Ovary (tissue), 9 donors: ENCODE data around the gene KCTD10. TPM values are rescaled to one million over a fixed set of nuclear protein-coding genes. Genes with fewer than 3 reads are reported as not detected.

Experiments used
- DNase-seq, 5 donors: peaks; one replicate each; pipeline ENCODE4 v3.0.0-alpha.2; 2019 to 2020
- H3K27ac ChIP-seq, 2 donors: fragments of 200-600 bp; one replicate each; pipeline versions ENCODE4 v1.5.1 to v1.8.0; 2019 to 2022
- H3K27me3 ChIP-seq: fragments of 200-600 bp; one replicate; pipeline ENCODE4 v1.8.0; 2022
- H3K36me3 ChIP-seq: fragments of 200-600 bp; sonication (generic); one replicate; pipeline ENCODE4 v1.5.1; 2019
- H3K4me1 ChIP-seq: one replicate; pipeline ENCODE4 v1.8.1; 2013; ENCODE audit warnings: mild to moderate bottlenecking, moderate library complexity; ENCODE audit not compliant: insufficient read depth
- H3K4me3 ChIP-seq: fragments of 200-600 bp; sonication (generic); one replicate; pipeline ENCODE4 v1.5.1; 2017
- H3K9me3 ChIP-seq, 2 donors: fragments of 200-600 bp in 1 of 2; sonication (generic) in 1 of 2; one replicate each; pipeline versions ENCODE4 v1.5.1 to v1.8.1; 2013 to 2019; ENCODE audit warnings: mild to moderate bottlenecking in 1 of 2, moderate library complexity in 1 of 2
- EP300 ChIP-seq: sonication (generic); formaldehyde crosslinking; IDR thresholded peaks from one replicate; pipeline ENCODE4 v1.6.1; 2017; ENCODE audit warnings: antibody characterized with exemption
- POLR2A ChIP-seq: fragments of 450-650 bp; IDR thresholded peaks from one replicate; pipeline ENCODE4 v1.6.1; 2017; ENCODE audit warnings: antibody characterized with exemption, mild to moderate bottlenecking, moderate library complexity
- WGBS, 3 donors: extraction: QIAGEN DNeasy Blood & Tissue Kit in 1 of 3; methylation state at CpG; one replicate each; pipeline versions ENCODE4 v1.1.5 to v1.1.7; 2013 to 2017; 5-methylcytosine and 5-hydroxymethylcytosine counted together
- intact Hi-C, 4 donors: fragments of 100-400 bp; cut with DNase I; formaldehyde crosslinking; loops; one replicate each; pipeline versions ENCODE4 v1.11.0 to v1.15.1; 2022 to 2023
- polyA plus RNA-seq, 2 donors: library from polyadenylated mRNA; stranded (reverse); fragments of 200-250 nt in 1 of 2; fragments of 350-450 nt in 1 of 2; fragmentation: Illumina TruSeq in 1 of 2; extraction: RNeasy Lipid Tissue Mini Kit (QIAGEN cat#74804) in 1 of 2; gene quantifications; one replicate each; pipeline ENCODE4 v1.2.3, GENCODE V29; 2013 to 2014
- total RNA-seq, 7 donors: library from RNA; depleted of rRNA in 2 of 7; stranded (reverse); fragments of >200 nt in 2 of 7; fragmentation: NEBNext Ultra II Directional in 3 of 7; extraction: Animal tissue kit (Norgen Biotek cat#: 25700) in 3 of 7; gene quantifications; one replicate each; pipeline versions ENCODE4 v1.1.0 to v1.2.4, GENCODE V29; 2016 to 2023
- TF ChIP-seq, protein P1 (sequence below), 3 donors: fragments of 450-650 bp in 2 of 3; fragments of 200-600 bp in 1 of 3; IDR thresholded peaks; one replicate each; pipeline versions ENCODE4 v1.5.1 to v1.8.0; 2016 to 2022; ENCODE audit warnings: antibody characterized with exemption in 3 of 3, mild to moderate bottlenecking in 1 of 3
- donor health status: DM: no; HTN: no; CAD: no; lungs with moderate emphysema.
- donor health status: DM: no; HTN: no; CAD: no.
- donor health status: Bipolar disorder and iron deficiency.
- donor health status: DM: yes; HTN: yes; CAD: no.
- donor health status: DM: no; HTN: no; CAD: no.
- donor health status: DM: yes; HTN: yes; CAD: no.

The KCTD10 gene
- total and polyA plus RNA-seq, 9 donors = 21.6 to 70.6 (median 38.0) TPM

DNA sequence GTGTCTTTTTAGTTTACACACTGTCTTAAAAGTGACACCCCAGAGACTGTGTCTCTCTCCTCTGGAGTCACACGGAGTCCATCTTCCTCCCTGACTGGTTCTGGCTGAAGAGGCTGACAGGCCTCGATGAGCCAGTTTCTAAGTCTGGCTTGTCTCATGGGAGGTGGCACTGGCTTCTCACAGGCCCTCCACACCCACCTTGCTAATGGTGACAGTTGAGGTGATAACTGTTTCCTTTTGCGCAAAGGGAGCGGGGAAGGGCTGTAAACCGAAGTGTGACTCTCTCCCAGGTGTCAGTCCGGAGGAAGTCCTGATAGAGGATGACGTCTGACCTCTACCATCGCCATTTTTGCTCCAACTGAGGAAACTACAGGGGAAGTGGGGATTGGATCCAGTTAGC is 30.2 kb downstream of the KCTD10 start:
- no peak overlapping the region for H3K27ac ChIP-seq
- intact Hi-C loops = no loop called here
- H3K9me3 ChIP-seq = no peaks in the 10 kb centered on the region
- 79 to 83% (median 79%) methylated on average over 8 of the region's 8 CpGs for WGBS, 3 donors
- H3K4me1 ChIP-seq = no peaks in the 10 kb centered on the region
- no peaks in the 10 kb centered on the region for H3K27me3 ChIP-seq
- no peak overlapping the region for H3K4me3 ChIP-seq
- no peak for DNase-seq
- no peaks in the 10 kb centered on the region for H3K36me3 ChIP-seq
- TF ChIP-seq, protein P1, sequence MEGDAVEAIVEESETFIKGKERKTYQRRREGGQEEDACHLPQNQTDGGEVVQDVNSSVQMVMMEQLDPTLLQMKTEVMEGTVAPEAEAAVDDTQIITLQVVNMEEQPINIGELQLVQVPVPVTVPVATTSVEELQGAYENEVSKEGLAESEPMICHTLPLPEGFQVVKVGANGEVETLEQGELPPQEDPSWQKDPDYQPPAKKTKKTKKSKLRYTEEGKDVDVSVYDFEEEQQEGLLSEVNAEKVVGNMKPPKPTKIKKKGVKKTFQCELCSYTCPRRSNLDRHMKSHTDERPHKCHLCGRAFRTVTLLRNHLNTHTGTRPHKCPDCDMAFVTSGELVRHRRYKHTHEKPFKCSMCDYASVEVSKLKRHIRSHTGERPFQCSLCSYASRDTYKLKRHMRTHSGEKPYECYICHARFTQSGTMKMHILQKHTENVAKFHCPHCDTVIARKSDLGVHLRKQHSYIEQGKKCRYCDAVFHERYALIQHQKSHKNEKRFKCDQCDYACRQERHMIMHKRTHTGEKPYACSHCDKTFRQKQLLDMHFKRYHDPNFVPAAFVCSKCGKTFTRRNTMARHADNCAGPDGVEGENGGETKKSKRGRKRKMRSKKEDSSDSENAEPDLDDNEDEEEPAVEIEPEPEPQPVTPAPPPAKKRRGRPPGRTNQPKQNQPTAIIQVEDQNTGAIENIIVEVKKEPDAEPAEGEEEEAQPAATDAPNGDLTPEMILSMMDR (IDR thresholded peaks at IDR 0.05) = no peak
- TF ChIP-seq POLR2A (no peak), EP300 (no peak)

DNA sequence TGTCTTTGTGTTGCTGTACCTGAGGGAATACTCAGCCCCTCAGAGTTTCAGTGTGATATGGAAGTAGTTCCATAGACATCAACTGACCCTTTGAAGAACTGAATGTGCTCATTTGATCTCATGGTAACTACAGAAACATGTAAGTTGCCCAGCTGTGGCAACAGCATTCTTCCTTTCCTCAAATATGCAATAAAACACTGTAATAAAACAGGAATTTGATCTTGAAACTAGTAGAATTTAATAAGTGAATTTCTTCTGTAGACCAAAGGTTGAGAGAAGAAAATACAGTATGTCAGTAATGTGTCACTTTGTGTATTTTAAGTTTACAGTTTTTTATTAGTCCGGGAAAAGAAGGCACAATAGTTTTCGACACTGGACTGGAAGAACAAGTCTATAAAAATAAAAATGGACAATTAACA is 31.9 kb downstream of the KCTD10 start:
- TF ChIP-seq EP300 (no peak), POLR2A (no peak)
- TF ChIP-seq, protein P1 (IDR thresholded peaks at IDR 0.05) = no peak
- H3K27ac ChIP-seq = no peak overlapping the region
- intact Hi-C loops = no loop called here
- no peaks in the 10 kb centered on the region for H3K9me3 ChIP-seq
- WGBS, 3 donors = 77 to 92% (median 82%) methylated on average over 2 of the region's 2 CpGs
- H3K36me3 ChIP-seq = no peaks in the 10 kb centered on the region
- no peak for DNase-seq
- H3K4me1 ChIP-seq = no peaks in the 10 kb centered on the region
- no peak overlapping the region for H3K4me3 ChIP-seq
- no peaks in the 10 kb centered on the region for H3K27me3 ChIP-seq

DNA sequence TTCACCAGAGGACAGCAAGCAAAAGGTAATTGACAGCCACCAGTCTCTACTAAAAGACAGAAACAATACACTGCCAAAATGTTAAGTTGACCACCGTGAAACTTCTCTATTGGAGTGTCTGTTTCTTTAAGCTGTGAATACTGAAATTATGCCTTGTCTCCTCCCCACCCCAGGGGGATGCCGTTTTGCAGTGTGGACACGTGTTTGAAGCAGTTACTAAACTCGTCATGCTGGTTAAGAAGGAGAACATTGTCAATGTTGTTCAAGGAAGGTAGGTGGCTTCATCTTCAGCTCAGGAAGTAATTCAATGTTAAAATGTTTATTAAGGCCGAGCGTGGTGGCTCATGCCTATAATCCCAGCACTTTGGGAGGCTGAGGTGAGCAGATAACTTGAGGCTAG is 32.8 kb downstream of the KCTD10 start:
- TF ChIP-seq, protein P1 (IDR thresholded peaks at IDR 0.05) = no peak
- TF ChIP-seq EP300 = no peak
- TF ChIP-seq POLR2A = no peak
- WGBS, 3 donors = 55 to 67% (median 59%) methylated on average over 6 of the region's 6 CpGs
- Histone ChIP-seq H3K36me3 (no peaks in the 10 kb centered on the region), H3K9me3 (no peaks in the 10 kb centered on the region), H3K27me3 (no peaks in the 10 kb centered on the region), H3K4me3 (no peak overlapping the region), H3K27ac (no peak overlapping the region), H3K4me1 (no peaks in the 10 kb centered on the region)
- DNase-seq = no peak
- intact Hi-C loops = no loop called here

DNA sequence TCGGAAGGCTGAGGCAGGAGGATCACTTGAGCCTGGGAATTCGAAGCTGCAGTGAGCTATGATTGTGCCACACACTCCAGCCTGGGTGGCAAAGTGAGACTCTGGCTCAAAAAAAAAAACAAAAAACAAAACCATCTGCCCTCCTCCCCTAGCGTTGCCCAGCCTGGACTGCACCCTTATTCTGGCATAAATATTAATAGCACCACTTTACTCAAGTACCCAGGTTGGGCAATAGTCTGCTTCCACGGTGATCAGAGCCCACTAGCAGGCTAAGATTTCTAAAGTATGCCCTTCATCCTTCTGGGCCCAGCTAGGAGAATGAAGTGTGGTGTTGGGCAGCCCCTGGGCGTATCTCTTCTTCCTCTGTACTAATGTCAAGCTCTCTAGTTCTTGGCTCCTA is 33.3 kb downstream of the KCTD10 start:
- no peak for DNase-seq
- no peaks in the 10 kb centered on the region for H3K4me1 ChIP-seq
- H3K4me3 ChIP-seq = no peak overlapping the region
- intact Hi-C loops = no loop called here
- no peak overlapping the region for H3K27ac ChIP-seq
- TF ChIP-seq EP300 = no peak
- TF ChIP-seq POLR2A = no peak
- TF ChIP-seq, protein P1 (IDR thresholded peaks at IDR 0.05) = no peak
- no peaks in the 10 kb centered on the region for H3K27me3 ChIP-seq
- H3K36me3 ChIP-seq = no peaks in the 10 kb centered on the region
- H3K9me3 ChIP-seq = no peaks in the 10 kb centered on the region
- 78 to 84% (median 81%) methylated on average over 5 of the region's 5 CpGs for WGBS, 3 donors
